Measurements from ENCODE around the gene MTF2. TPM values are rescaled to one million over a fixed set of nuclear protein-coding genes. Genes with fewer than 3 reads are reported as not detected.
"Not testable (repeated sequence)": the region's sequence is repeated elsewhere in the genome, so short reads cannot be mapped to it uniquely, and the experiment has no call there.

MTF2 gene
- total RNA-seq = 22.6 and 27.0 TPM in 2 replicates

DNA sequence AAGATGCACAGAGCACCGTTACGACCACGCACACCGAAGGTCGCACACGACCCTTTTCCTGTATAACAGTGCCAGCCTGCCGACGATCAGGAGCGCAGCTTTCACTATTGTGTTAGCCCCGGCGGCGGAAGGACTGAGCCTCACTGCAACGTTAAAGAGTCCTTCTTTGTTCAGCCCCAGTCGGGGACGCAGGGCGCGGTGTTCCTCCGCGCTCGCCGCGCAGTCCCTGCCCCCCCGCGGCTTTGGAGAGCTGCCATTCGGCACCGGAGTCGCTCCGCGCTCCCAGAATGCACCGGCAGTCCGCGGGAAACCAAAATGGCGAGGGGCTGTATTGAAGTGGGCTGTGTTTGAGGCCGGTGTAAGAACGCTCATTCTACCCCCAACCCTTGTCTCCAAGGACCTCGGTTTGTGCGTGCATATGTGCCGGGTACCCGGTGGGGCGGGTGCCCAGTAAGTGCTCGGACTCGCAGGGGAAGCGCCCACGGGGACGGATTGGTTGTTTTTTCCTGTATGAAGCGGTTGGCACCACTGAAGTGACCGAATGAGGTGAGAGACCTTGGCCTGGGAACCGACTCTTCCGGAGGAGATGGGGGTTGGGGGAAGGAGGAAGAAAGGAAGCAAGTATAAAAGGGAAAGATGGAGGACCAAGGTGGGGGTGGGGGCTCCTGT is at the start of gene MTF2:
TSS of gene MTF2 (plus strand) at position 298 of the 669 bp plus-strand sequence. CDS start at position 542, 244 bp downstream.
- DNase-seq (ENCODE audit: low read depth in 2 of 2) = peak; percentile 98 to 99

DNA sequence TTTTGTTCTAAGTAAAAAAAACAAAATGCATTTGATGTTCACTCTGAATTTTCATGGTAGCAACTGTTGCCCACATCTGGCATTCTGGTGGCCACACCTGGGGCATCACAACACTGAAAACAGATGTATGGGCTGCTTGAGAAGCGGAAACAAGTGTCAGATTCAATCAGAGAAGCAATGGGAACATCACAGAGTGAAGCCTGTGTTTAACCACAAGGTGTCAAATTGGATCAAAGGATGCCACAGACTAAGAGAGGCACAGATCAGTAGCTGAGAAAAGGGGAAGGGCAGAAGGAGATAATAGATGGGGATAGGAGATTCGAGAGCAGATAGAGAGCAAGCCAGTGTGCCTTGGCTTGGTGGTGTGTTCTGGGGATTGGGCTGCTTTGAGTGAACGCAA is 49.8 kb upstream of the MTF2 start:
- DNase-seq (ENCODE audit: low read depth in 2 of 2) = no peak

DNA sequence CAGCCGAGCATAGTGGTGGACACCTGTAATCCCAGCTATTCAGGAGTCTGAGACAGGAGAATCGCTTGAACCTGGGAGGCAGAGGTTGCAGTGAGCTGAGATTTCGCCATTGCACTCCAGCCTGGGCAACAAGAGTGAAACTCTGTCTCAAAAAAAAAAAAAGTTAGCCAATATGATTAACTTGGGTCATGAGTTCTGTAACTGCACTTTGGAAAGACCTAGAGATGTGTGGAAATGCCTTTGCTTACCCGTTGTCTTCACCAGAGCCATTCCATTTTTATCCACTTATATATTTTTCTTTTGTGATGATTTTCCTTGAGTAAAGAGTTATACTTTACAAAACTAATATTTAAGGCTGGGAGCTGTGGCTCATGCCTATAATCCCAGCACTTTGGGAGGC is 48.9 kb upstream of the MTF2 start:
- not testable (repeated sequence) for DNase-seq (ENCODE audit: low read depth in 2 of 2)

DNA sequence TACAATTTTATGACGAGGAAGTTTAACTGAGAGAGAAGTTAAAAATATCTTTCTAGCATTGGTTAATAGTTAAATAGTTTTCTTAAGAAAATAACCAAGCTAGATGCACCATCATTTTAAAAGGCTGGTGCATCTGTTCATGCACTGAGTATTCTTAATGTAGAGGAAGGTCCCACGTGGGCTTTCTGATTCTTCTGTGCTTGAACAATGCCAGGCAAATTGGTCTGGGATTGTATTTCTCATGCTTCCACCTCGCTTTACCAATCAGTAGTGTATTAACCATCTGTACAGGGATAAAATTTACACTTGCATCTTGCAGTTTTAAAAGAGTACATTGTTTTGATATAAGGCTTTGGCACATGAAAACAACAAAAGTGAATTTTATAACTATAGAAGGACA is 47.4 kb upstream of the MTF2 start:
- no peak for DNase-seq (ENCODE audit: low read depth in 2 of 2)

GRCh38 chr1:93033029-93033428 is 46.1 kb upstream of the MTF2 start:
- DNase-seq (ENCODE audit: low read depth in 2 of 2) = no peak

DNA sequence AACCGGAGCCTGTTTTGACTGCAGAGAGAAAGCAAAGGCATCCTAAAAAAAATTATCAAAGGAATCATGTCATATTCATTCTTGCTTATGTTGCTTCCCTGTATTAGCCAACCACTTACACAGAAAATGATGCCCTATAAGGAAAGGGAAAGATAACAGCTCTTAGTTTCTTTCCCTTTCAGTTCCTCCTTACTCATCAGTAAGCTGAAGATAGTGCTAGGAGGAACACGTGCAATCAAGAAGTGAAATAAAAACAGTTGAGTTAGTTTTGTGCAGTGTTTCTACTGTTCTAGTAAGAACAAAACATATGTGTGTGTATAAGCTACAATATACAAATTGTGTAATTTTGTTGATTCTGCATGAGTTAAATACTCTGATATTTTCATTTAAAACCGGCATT is 45.3 kb upstream of the MTF2 start:
- no peak for DNase-seq (ENCODE audit: low read depth in 2 of 2)

DNA sequence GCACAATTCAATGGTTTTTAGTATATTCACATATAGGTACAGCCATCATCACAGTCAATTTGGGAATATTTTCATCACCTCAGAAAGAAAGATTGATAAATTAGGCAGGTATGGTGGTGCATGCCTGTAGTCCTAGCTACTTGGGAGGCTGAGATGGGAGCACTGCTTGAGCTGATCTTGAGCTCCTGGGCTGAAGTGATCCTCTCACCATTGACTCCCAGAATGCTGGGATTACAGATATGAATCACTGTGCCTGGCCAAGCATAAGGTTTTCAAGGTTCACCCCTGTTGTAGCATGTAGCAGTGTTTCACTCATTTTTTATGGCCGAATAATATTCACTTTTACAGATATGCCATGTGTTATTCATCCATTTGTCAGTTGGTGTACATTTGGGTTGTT is 44.7 kb upstream of the MTF2 start:
- no peak for DNase-seq (ENCODE audit: low read depth in 2 of 2)

DNA sequence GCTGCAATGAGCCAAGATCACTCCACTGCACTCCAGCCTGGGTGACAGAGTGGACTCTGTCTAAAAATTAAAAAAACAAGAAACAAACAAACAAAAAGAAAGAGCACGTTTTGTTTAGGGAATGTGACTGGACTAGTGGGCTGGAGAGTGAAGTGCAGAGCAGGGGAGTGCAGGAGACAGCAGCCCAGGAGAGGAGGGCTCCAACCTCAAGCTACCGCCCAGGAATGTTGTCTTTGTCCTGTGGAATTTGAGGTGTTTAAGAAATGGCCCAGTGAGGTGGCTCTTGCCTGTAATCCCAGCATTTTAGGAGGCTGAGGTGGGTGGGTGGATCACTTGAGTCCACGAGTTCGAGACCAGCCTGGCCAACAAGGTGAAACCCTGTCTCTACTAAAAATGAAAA is 42.4 kb upstream of the MTF2 start:
- DNase-seq (ENCODE audit: low read depth in 2 of 2) = no peak

GRCh38 chr1:93042187-93043056 is 36.7 kb upstream of the MTF2 start:
- no peak for DNase-seq (ENCODE audit: low read depth in 2 of 2)

- no peak for DNase-seq (ENCODE audit: low read depth in 2 of 2)
These were observed 36.0 kb upstream of the MTF2 start for GRCh38 chr1:93043057-93043557.

DNA sequence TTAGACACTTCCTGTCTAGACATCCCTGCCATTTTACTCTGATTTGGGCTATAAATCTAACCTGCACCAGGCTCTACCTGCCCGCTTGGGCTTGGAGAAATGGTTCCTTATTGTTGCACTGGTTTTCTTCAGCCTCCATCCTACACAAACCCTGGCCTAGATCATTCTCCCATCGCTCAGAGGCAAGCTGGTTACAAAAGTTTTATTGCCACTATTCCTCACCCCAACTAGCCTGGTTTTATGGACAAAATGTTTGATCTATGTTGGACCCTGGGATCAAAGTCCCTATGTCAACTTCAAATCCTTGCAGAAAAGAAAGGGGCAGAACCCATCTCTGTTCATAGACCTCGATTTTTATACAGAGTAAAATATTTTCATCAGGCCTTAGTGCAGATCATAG is 31.5 kb upstream of the MTF2 start:
- DNase-seq (ENCODE audit: low read depth in 2 of 2) = no peak

DNA sequence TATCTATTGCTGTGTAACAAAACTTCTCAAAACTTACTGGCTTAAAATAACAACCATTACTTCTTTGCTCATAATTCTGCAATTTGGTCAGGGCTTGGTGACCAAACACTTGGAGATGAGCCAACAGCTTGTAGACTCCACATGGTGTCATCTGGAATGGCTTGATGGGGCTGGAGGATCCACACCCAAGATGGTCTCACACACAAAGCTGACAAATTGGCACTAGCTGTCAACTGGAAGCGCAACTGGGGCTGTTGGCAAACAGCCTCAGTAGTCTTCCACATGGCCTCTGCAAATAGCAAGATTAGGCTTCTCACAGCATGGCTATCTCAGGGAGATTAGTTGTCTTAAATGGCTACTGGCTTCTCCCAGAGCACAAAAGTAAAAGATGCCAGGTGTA is 27.1 kb upstream of the MTF2 start:
- no peak for DNase-seq (ENCODE audit: low read depth in 2 of 2)

DNA sequence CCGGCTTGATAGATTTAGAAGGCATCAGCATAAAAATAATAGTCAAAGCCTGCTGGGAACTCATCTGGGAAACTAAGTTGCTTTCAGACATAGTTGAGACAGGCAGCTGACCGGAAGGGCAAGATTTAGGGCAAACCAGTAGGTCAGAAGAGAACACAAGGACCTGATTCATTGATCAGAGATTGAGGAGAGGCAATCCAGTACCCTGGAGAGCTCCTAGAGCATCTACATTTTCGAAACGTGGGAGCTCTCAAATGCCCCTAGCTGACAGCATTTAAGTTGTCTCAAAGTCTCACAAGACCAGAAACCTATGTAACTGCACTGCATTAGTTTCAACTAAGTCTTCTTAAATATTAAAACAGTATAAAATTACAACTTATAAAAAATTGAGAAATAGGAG is 22.9 kb upstream of the MTF2 start:
- DNase-seq (ENCODE audit: low read depth in 2 of 2) = peak; percentile 17 to 29

DNA sequence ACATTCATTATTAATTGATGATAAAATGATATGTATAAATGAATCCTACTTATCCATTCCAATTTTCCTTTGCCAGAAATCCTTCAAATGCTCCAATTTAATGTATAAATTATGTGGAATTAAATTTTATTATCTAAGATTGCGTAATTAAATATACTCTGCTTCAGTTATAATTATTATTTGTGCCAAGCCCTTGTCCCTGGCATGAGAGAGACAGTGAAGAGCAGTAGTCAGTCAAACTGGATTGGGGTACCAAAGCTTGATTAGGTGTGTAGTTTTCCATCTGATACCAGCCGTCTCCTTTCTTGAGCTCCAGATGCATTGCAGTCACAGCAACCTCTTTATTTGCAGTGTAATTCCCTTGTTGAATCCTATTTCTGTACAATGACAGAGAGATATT is 22.4 kb upstream of the MTF2 start:
- DNase-seq (ENCODE audit: low read depth in 2 of 2) = no peak

DNA sequence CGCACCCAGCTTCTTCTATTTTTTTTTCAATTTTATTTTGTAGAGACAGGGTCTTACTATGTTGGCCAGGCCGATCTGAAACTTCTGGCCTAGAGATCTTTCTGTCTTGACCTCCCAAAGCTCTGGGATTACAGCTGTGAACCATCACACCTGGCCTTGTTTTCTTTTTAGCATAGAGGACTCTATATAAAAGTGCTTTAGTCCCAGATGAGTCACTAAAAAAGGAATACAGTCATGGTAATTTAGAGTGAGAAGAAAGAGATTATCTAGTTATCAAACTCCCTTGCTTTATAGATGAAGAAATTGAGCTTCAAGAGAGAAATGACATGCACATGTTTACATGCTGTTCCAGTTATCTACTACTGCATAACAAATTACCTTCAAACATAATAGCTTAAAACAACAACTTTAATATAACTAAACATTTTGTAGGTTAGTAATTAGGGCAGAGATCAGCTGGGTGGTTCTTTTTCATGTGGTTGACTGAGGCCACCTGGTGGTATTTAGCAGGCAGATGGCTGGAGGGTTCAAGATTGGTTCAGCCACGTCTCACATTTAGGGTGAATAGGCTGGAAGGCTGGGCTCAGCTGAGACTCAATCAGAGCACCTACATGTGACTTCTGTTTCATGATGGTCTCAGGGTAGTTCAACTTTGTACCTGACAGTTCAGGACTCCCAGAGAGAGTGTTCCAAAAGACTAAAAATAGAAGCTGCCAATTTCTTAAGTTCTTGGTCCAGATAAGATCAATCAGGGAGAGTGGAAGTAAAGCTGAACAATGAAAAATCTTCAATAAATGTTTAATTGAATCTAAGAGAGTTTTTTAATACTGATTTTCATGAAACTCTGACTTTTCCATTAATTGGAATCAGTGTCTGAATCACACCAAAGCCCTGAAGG is 16.9 kb upstream of the MTF2 start:
- DNase-seq (ENCODE audit: low read depth in 2 of 2) = peak; percentile 42 to 45

- no peak for DNase-seq (ENCODE audit: low read depth in 2 of 2)
These were observed 2.8 kb upstream of the MTF2 start for GRCh38 chr1:93076268-93076667.

GRCh38 chr1:93078203-93078602 is 880 bp upstream of the MTF2 start:
- DNase-seq (ENCODE audit: low read depth in 2 of 2) = peak in 1 of 2 donors; percentile 0

GRCh38 chr1:93078638-93078985 is 471 bp upstream of the MTF2 start:
- DNase-seq (ENCODE audit: low read depth in 2 of 2) = no peak

DNA sequence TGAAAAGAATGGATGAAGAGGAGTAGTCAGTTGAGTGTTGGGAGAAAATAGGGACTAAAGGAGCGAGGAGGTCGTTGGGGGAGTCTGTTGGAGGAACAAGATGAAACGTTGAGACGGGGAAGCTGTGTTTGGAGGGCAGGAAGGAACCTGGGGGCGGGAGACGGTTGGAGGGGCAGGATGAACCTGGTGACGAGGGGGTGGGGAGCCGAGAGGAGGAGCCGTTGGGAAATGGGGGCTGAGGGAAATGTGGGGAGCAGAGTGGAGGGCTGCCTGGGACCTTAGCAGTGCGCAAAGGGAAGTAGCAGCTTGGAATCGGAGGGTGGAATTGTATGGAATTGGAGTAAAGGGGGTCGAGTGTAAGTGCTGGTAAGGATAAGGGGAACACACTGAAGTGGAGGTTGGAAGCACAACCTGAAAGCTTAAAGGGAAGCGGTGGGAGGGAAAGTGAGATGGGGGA is 630 bp downstream of the MTF2 start:
- peak; percentile 29 to 49 for DNase-seq (ENCODE audit: low read depth in 2 of 2)

- DNase-seq (ENCODE audit: low read depth in 2 of 2) = peak; percentile 80 to 86
These were observed 1.2 kb downstream of the MTF2 start for GRCh38 chr1:93080179-93080823.

- DNase-seq (ENCODE audit: low read depth in 2 of 2) = peak; percentile 8 to 85
These were observed 2.6 kb downstream of the MTF2 start for GRCh38 chr1:93081716-93082115.
